ENCODE measurements around the gene NUDT1. TPM values are rescaled to one million over a fixed set of nuclear protein-coding genes. Genes with fewer than 3 reads are reported as not detected.
A peak's percentile ranks its signal among the peaks of the same experiment; 100 is the strongest.

The NUDT1 gene
- total RNA-seq, 4 donors from 2014 or later, result 12.9 to 37.6 (median 26.6) TPM

DNA sequence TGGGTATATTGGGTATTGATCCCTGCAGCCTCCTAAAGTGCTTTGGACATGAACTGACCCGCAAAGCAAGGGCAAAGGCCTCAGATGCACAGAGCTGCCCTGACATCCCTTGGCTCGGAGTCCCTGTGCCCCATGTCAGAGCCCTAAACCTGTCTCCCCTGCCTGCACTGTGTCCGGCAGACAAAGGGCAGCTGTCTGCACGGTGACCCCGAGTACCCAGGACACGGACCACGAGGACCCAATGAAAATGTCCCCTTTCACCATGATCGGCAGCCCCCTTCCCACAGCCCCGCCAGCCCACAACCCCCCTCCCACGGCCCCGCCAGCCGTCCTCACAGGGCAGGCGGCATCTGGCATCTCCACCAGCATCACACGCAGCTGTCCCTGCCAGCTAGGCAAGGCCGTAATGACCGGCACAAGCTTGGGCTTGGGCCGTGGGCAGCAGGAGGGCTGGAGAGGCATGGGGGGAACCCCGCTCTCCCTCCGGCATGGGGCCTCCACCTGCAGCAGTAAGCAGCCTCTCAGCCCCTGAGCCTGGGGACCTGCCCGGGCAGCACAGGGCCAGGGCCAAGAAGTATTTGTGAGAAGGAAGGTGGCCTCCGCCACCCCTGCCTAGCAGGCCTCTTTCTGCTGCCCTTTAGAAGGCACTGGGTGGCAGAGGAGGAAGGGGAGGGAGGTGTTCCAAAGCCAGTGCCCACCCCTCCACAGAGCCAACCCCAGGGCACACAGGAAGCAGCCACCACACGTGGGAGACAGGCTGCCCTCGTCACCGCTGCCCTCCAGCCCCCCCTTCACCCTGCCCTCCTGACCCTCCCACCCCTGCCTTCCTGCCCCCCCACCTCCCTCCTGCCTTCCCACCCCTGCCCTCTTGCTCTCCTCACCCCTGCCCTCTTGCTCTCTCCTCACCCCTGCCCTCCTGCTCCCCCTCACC, 10.1 kb downstream of the NUDT1 start:
- Histone ChIP-seq H3K4me1 (peaks cover 0 to 16% (median 3%) of the 10 kb centered on the region in 4 donors), H3K27me3 (no peaks in the 10 kb centered on the region), H3K27ac (peak overlapping the region in 1 of 4 donors; percentile 33), H3K36me3 (peaks cover 0 to 58% (median 0%) of the 10 kb centered on the region in 3 donors), H3K4me3 (no peak overlapping the region), H3K9me3 (no peaks in the 10 kb centered on the region)
- no peak for DNase-seq (ENCODE audit: low spot score in 2 of 2)
- WGBS, 2 donors, result 52 to 59% methylated on average over 19 to 20 of the region's 24 CpGs
- TF ChIP-seq POLR2A (IDR thresholded peaks at IDR 0.05), result no peak
- TF ChIP-seq, protein P1, sequence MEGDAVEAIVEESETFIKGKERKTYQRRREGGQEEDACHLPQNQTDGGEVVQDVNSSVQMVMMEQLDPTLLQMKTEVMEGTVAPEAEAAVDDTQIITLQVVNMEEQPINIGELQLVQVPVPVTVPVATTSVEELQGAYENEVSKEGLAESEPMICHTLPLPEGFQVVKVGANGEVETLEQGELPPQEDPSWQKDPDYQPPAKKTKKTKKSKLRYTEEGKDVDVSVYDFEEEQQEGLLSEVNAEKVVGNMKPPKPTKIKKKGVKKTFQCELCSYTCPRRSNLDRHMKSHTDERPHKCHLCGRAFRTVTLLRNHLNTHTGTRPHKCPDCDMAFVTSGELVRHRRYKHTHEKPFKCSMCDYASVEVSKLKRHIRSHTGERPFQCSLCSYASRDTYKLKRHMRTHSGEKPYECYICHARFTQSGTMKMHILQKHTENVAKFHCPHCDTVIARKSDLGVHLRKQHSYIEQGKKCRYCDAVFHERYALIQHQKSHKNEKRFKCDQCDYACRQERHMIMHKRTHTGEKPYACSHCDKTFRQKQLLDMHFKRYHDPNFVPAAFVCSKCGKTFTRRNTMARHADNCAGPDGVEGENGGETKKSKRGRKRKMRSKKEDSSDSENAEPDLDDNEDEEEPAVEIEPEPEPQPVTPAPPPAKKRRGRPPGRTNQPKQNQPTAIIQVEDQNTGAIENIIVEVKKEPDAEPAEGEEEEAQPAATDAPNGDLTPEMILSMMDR (IDR thresholded peaks at IDR 0.05), result no peak
- no peak for TF ChIP-seq EP300 (IDR thresholded peaks at IDR 0.05)

DNA sequence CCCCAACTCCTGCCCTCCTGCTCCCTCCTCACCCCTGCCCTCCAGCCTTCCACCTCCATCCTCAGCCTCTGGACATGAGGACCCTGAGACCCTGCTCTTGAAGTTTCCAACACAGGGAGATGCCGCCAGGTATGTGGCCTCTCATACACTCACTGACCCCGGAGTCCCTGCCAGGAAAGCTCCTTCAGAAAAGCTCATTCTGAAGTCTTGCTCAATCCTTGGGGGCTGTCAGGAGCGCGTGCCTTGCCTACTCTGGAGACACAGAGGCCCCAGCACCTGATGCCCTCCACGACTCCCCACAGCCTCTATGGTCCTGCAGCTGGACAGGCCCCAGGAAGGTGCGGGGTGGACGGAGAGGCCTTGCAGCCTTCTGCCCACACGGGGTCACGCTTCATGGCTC, 11.0 kb downstream of the NUDT1 start:
- H3K4me1 ChIP-seq, result peaks cover 0 to 16% (median 3%) of the 10 kb centered on the region in 4 donors
- peaks cover 0 to 66% (median 0%) of the 10 kb centered on the region in 3 donors for H3K36me3 ChIP-seq
- H3K9me3 ChIP-seq, result no peaks in the 10 kb centered on the region
- WGBS, 2 donors, result 84 to 96% methylated on average over 7 to 8 of the region's 9 CpGs
- DNase-seq (ENCODE audit: low spot score in 2 of 2), result no peak
- H3K27me3 ChIP-seq, result no peaks in the 10 kb centered on the region
- no peak overlapping the region for H3K27ac ChIP-seq
- no peak for TF ChIP-seq POLR2A (IDR thresholded peaks at IDR 0.05)
- TF ChIP-seq, protein P1 (IDR thresholded peaks at IDR 0.05), result no peak
- TF ChIP-seq EP300 (IDR thresholded peaks at IDR 0.05), result no peak
- H3K4me3 ChIP-seq, result no peak overlapping the region

DNA sequence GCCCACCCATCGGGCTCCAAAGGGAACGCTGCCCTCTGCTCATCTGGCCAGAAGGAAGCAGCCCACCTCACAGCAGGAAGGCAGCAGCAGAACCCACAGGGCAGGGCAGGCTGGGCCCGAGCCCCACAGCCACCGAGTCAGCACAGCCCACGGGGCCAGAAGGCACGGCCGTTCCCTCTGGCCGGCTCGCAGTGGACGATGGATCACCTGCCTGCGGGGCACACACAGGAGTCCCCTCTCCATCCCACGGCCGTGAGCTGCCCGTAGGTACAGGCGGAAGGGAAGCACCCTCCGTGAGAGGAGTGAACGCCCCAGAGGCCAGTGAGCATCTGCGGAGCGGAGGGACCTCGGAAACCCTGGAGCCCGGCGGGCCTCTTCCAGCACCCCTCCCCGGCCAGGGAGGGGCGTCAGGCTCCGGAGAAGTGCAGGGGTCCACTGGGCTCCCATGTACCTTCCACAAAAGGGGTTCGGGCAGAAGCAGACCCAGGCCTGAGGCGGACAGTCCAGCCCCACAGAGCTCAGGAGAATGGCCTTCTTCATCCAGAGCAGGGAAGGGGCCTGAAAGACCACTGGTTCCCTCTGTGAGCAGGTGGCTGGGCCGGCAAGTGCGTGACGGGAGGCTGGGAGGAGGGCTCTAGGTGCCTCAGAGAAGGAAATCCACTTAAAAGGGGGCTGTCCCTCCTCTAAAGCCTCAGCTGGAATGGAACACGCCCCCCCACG, 11.7 kb downstream of the NUDT1 start:
- Histone ChIP-seq H3K27ac (no peak overlapping the region), H3K27me3 (no peaks in the 10 kb centered on the region), H3K9me3 (no peaks in the 10 kb centered on the region), H3K4me1 (peaks cover 0 to 13% (median 3%) of the 10 kb centered on the region in 4 donors), H3K4me3 (no peak overlapping the region), H3K36me3 (peaks cover 0 to 73% (median 0%) of the 10 kb centered on the region in 3 donors)
- no peak for DNase-seq (ENCODE audit: low spot score in 2 of 2)
- TF ChIP-seq, protein P1 (IDR thresholded peaks at IDR 0.05), result no peak
- TF ChIP-seq EP300 (IDR thresholded peaks at IDR 0.05), result no peak
- TF ChIP-seq POLR2A (IDR thresholded peaks at IDR 0.05), result no peak
- 95 to 100% methylated on average over 3 to 9 of the region's 32 CpGs for WGBS, 2 donors

DNA sequence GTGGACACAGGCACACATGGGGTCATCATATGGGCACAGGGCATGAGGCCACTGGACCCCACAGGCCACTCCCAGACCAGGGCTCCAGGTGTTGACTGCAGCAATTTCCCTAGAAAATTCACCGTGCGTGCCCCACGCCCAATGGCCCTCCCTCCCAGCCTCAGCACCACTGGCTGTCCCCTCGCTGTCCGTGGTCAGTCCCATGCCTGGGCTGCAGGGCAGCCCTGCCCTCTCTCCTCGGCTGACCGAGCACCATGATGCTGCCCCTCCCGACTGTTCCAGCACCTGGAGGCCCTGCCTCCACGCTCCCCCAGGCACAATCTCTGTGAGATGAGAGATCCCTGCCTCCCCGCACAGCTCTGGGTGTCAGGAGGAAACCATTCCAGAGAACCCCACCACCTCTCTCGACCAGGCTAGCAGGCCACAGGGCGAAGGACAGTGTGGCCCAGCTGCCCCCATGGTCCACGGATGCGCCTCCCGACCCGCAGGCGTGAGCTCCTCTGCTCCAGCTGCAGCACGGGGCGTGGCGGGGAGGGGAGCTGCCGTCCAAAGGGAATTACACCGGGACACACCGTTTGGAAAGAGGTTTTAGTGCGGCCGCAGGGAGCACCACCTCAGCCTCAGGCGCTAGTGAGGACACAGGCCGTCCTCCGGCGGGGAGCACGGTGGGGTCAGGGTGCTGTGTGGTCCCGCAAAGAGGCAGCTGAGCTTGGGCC, 12.6 kb downstream of the NUDT1 start:
- no peak for DNase-seq (ENCODE audit: low spot score in 2 of 2)
- 87 to 90% methylated on average over 23 to 31 of the region's 31 CpGs for WGBS, 2 donors
- peaks cover 0 to 82% (median 0%) of the 10 kb centered on the region in 3 donors for H3K36me3 ChIP-seq

More for the DNA sequence above, 12.6 kb downstream of the NUDT1 start:
- no peaks in the 10 kb centered on the region for H3K27me3 ChIP-seq
- H3K9me3 ChIP-seq, result no peaks in the 10 kb centered on the region
- H3K4me1 ChIP-seq, result peaks cover 0 to 4% (median under 1%) of the 10 kb centered on the region in 4 donors
- TF ChIP-seq POLR2A (IDR thresholded peaks at IDR 0.05) (no peak), EP300 (IDR thresholded peaks at IDR 0.05) (no peak)
- TF ChIP-seq, protein P1 (IDR thresholded peaks at IDR 0.05), result no peak
- H3K27ac ChIP-seq, result no peak overlapping the region
- no peak overlapping the region for H3K4me3 ChIP-seq
